SU-DHL-6 (cell line): ENCODE results near the gene HOXA3.

Experiments used
- H2AFZ ChIP-seq: fragments of 200-600 bp; sonication (generic); 2 replicates; pipeline ENCODE4 v1.6.1; 2014; ENCODE audit warnings: low read depth, mild to moderate bottlenecking, moderate library complexity, mixed read lengths, antibody characterized with exemption, low read length; ENCODE audit not compliant: severe bottlenecking
- H3F3A ChIP-seq: fragments of 200-600 bp; shearing (Covaris generic); 2 replicates; pipeline ENCODE4 v1.6.0; 2016; ENCODE audit warnings: antibody characterized with exemption, mild to moderate bottlenecking; ENCODE audit not compliant: insufficient read depth
- H3K27ac ChIP-seq: fragments of 200-600 bp; sonication (generic); 2 replicates; pipeline ENCODE4 v1.5.1; 2016; ENCODE audit warnings: low read depth, mild to moderate bottlenecking, low read length, moderate library complexity, mixed read lengths
- H3K27me3 ChIP-seq: fragments of 200-600 bp; sonication (generic), shearing (Covaris generic); 2 replicates; pipeline ENCODE4 v1.6.0; 2014; ENCODE audit warnings: mild to moderate bottlenecking, low read length
- H3K36me3 ChIP-seq: fragments of 200-600 bp; sonication (generic); 2 replicates; pipeline ENCODE4 v1.6.1; 2014; ENCODE audit warnings: mild to moderate bottlenecking, low read length, mixed read lengths
- H3K4me2 ChIP-seq: fragments of 300-600, 200-600 bp; shearing (Covaris generic), sonication (generic); 2 replicates; pipeline ENCODE4 v1.6.0; 2014; ENCODE audit warnings: low read length, low read depth, mild to moderate bottlenecking; ENCODE audit not compliant: poor library complexity, severe bottlenecking
- H3K4me3 ChIP-seq: fragments of 200-600 bp; sonication (generic); 2 replicates; pipeline ENCODE4 v1.5.1; 2014; ENCODE audit warnings: antibody characterized with exemption, low read length, mild to moderate bottlenecking, mixed read lengths; ENCODE audit not compliant: insufficient read depth, poor library complexity, severe bottlenecking
- H3K79me2 ChIP-seq: fragments of 200-600 bp; sonication (generic); 2 replicates; pipeline ENCODE4 v1.6.1; 2014; ENCODE audit warnings: mild to moderate bottlenecking, low read length, moderate library complexity; ENCODE audit not compliant: insufficient read depth
- H3K9ac ChIP-seq: fragments of 200-600 bp; sonication (generic); 2 replicates; pipeline ENCODE4 v1.7.0; 2014; ENCODE audit warnings: mild to moderate bottlenecking, low read length
- H3K9me2 ChIP-seq: fragments of 200-600 bp; sonication (generic); replicated peaks from 2 replicates; pipeline ENCODE4 v1.6.1; 2014; ENCODE audit warnings: low read length; ENCODE audit not compliant: insufficient read depth
- H3K9me3 ChIP-seq: fragments of 200-600 bp; sonication (generic); 2 replicates; pipeline ENCODE4 v1.6.1; 2014; ENCODE audit warnings: low read length, mixed read lengths; ENCODE audit not compliant: insufficient read depth
- H4K20me1 ChIP-seq: fragments of 200-600 bp; sonication (generic); 2 replicates; pipeline ENCODE4 v1.6.1; 2014; ENCODE audit warnings: low read depth, mild to moderate bottlenecking, antibody characterized with exemption, low read length, moderate library complexity, mixed read lengths
- EZH2phosphoT487 ChIP-seq: fragments of 200-600 bp; sonication (generic), shearing (Covaris generic); conservative IDR thresholded peaks from 2 replicates; pipeline ENCODE4 v1.6.1; 2018; ENCODE audit warnings: mild to moderate bottlenecking, antibody characterized with exemption, low read length, moderate library complexity, mixed read lengths
- TF ChIP-seq, protein P1 (sequence below): fragments of 200-600 bp; sonication (generic); IDR thresholded peaks from one replicate; pipeline ENCODE4 v1.5.1; 2017; ENCODE audit warnings: antibody characterized with exemption, mild to moderate bottlenecking, low read length, moderate library complexity; ENCODE audit not compliant: insufficient read depth, poor library complexity, severe bottlenecking

The HOXA3 gene

DNA sequence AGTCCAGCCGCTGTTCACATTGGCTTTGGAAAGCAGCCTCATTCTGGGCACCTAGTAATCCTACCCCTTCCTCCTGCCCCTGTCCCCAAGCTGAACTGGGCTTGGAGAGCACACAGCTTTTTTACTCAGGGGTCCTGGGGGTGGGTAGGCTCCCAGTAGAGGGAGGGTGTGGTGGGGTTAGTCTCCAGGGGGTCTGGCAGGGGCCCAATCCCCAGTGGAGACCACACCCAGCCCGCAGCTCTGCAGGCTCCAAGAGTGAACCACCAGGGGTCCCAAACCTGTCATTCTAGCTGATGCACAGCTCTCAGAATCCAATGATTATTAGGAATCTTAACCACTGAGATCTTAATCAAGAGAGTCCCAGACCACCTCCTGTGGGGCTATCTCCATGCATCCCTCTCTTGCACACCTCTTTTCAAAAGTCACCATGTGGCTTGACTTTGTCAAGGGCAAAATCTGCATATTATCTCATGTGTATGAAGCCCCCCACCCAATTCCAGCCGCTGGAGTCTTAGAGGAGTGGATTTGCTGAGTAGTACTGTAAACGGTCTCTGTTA is 30.0 kb upstream of the HOXA3 start:
- Histone ChIP-seq H3K4me3 (no peak overlapping the region), H3K36me3 (no peaks in the 10 kb centered on the region), H3K4me2 (no peak overlapping the region), H3K27ac (no peak overlapping the region), H2AFZ (no peak overlapping the region), H3K79me2 (no peaks in the 10 kb centered on the region), H3K27me3 (no peaks in the 10 kb centered on the region), H3K9me3 (no peaks in the 10 kb centered on the region), H3F3A (no peaks in the 10 kb centered on the region), H3K9ac (no peak overlapping the region), H4K20me1 (no peaks in the 10 kb centered on the region), H3K9me2 (no peaks in the 10 kb centered on the region)
- TF ChIP-seq, protein P1, sequence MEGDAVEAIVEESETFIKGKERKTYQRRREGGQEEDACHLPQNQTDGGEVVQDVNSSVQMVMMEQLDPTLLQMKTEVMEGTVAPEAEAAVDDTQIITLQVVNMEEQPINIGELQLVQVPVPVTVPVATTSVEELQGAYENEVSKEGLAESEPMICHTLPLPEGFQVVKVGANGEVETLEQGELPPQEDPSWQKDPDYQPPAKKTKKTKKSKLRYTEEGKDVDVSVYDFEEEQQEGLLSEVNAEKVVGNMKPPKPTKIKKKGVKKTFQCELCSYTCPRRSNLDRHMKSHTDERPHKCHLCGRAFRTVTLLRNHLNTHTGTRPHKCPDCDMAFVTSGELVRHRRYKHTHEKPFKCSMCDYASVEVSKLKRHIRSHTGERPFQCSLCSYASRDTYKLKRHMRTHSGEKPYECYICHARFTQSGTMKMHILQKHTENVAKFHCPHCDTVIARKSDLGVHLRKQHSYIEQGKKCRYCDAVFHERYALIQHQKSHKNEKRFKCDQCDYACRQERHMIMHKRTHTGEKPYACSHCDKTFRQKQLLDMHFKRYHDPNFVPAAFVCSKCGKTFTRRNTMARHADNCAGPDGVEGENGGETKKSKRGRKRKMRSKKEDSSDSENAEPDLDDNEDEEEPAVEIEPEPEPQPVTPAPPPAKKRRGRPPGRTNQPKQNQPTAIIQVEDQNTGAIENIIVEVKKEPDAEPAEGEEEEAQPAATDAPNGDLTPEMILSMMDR: no peak
- no peak for TF ChIP-seq EZH2phosphoT487

DNA sequence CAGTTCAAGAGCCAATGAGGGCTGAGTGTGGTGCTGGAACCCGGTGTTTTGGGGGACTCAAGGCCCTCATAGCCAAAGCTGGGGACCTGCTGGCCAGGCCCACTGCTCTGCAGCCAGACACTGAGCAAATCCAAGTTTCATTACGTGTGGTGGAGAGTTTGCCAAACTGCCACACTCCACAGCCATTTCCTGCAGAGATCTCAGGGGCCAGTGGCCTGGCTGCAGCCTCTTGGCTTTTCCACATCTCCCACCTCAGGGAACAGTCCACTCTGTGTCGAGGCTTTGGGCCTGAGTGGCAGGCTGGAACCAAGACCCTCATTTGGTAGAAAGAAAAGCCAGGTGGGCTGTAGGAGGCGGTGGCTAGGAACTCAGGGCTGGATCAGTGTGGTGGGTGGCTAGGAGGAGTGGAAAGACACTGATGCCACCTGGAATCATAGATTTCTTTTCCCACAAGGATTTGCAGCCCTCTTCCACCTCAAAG is 29.5 kb upstream of the HOXA3 start:
- Histone ChIP-seq H4K20me1 (no peaks in the 10 kb centered on the region), H3K4me3 (no peak overlapping the region), H3K27me3 (no peaks in the 10 kb centered on the region)

DNA sequence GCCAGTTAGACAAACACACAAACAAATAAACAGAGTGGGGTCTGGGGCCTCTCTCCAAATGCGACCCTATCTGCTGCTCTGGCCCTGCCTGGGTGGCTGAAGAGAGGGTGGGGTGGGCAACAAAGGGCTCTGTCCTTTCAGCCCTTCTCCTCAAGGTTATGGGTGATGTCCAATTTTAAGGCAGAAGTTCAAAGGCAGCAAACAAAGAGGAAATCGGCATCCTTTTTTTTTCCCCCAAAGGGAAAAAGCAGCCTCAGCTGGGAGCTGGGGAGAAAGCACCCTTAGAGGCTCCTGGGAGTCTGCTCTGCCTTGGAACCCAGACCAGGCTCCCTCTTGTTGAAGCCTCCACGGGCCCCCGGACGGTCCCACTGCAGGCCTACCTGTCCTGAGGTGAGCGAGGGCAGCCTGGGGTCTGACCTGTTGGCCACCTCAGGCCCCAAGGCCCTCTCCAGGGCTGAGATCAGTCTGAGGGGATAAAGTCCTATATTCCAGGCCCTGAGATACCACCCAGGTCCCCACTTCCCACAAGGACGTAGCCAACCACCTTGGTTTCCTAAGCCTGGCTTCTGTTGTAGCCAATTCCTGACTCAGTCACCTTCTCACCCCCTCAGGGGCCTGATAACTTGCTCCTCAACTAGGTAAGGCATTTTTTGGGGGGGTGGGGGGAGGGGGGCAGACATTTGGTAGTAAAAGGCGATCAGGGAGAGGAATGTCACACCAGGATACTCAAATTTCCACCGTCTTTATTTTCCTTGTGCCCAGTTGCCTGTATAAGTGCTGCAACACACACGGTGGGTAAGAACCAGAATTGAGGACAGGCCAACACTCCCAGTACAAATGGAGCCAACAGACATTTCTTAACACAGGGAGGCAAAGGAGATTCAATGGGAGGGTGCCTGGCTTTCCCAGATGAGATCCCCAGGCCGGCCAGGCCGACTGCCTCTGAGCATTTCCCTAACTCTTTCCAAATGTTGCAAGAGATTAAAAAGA is 28.3 kb upstream of the HOXA3 start:
- no peak overlapping the region for H2AFZ ChIP-seq
- no peaks in the 10 kb centered on the region for H3F3A ChIP-seq
- no peak overlapping the region for H3K4me3 ChIP-seq
- H4K20me1 ChIP-seq: no peaks in the 10 kb centered on the region
- H3K27me3 ChIP-seq: no peaks in the 10 kb centered on the region
- H3K9me2 ChIP-seq: no peaks in the 10 kb centered on the region
- no peak overlapping the region for H3K9ac ChIP-seq
- no peaks in the 10 kb centered on the region for H3K9me3 ChIP-seq
- TF ChIP-seq, protein P1: no peak
- no peak for TF ChIP-seq EZH2phosphoT487
- H3K79me2 ChIP-seq: no peaks in the 10 kb centered on the region
- H3K36me3 ChIP-seq: no peaks in the 10 kb centered on the region
- H3K4me2 ChIP-seq: no peak overlapping the region
- H3K27ac ChIP-seq: no peak overlapping the region

More for the DNA sequence above, 29.5 kb upstream of the HOXA3 start:
- H3K27ac ChIP-seq: no peak overlapping the region
- H3K9me3 ChIP-seq: no peaks in the 10 kb centered on the region
- no peaks in the 10 kb centered on the region for H3F3A ChIP-seq
- H3K9me2 ChIP-seq: no peaks in the 10 kb centered on the region
- TF ChIP-seq, protein P1: no peak
- TF ChIP-seq EZH2phosphoT487: no peak
- no peaks in the 10 kb centered on the region for H3K36me3 ChIP-seq
- no peaks in the 10 kb centered on the region for H3K79me2 ChIP-seq
- H2AFZ ChIP-seq: no peak overlapping the region
- no peak overlapping the region for H3K4me2 ChIP-seq
- no peak overlapping the region for H3K9ac ChIP-seq
